ENCODE measurements around the gene ADM. TPM values are rescaled to one million over a fixed set of nuclear protein-coding genes. Genes with fewer than 3 reads are reported as not detected.

The ADM gene
- total RNA-seq, 1 donor from 2014 or later, result 19.5 TPM

DNA sequence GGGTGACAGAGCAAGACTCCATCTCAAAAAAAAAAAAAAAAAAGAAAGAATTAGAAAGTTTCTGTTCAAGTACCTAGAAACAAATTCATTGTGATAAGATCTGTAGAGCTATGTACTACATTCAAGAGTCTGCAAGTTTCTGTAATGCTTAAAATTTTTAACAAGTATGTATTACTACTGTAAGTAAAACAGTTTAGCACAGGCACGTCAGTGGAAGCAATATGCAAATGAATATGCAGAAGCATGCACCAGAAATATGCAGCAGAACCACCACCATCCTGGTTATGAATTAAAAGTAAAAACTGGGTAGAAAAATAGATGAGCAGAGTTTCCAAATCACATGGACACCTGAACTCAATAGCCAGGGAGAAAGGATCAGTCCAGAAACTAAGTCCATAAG lies 30.1 kb upstream of the ADM start:
- no peak for ATAC-seq
- Histone ChIP-seq H3K27me3 (ENCODE audit: low read depth) (no peaks in the 10 kb centered on the region), H3K27ac (no peak overlapping the region), H3K36me3 (no peaks in the 10 kb centered on the region), H3K4me3 (no peak overlapping the region), H3K9me3 (no peaks in the 10 kb centered on the region), H3K4me1 (no peaks in the 10 kb centered on the region)
- TF ChIP-seq, protein P1, sequence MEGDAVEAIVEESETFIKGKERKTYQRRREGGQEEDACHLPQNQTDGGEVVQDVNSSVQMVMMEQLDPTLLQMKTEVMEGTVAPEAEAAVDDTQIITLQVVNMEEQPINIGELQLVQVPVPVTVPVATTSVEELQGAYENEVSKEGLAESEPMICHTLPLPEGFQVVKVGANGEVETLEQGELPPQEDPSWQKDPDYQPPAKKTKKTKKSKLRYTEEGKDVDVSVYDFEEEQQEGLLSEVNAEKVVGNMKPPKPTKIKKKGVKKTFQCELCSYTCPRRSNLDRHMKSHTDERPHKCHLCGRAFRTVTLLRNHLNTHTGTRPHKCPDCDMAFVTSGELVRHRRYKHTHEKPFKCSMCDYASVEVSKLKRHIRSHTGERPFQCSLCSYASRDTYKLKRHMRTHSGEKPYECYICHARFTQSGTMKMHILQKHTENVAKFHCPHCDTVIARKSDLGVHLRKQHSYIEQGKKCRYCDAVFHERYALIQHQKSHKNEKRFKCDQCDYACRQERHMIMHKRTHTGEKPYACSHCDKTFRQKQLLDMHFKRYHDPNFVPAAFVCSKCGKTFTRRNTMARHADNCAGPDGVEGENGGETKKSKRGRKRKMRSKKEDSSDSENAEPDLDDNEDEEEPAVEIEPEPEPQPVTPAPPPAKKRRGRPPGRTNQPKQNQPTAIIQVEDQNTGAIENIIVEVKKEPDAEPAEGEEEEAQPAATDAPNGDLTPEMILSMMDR (IDR thresholded peaks at IDR 0.05), result no peak
- intact Hi-C loops (cut with DNase I), result no loop called here
- no peak for DNase-seq

DNA sequence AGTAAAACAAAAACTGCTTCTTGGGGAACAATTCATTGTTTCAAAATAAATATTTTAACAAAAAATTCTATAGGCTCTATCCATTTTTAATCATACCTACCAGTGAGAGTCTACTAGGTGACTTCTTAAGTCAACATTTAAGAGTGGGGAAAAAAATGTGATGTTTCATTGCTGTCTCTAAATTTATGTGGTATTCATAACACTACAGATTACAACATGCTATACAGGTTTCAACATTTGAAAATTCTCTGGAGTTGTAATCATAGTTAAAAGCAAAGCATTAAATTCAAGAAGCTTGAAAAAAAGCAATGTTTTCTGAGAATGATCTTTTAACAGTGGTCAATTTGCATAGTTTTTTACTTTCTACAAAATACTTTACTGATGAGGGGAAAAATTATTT lies 29.2 kb upstream of the ADM start:
- Histone ChIP-seq H3K36me3 (no peaks in the 10 kb centered on the region), H3K27me3 (ENCODE audit: low read depth) (no peaks in the 10 kb centered on the region), H3K4me3 (no peak overlapping the region), H3K4me1 (no peaks in the 10 kb centered on the region), H3K9me3 (no peaks in the 10 kb centered on the region), H3K27ac (no peak overlapping the region)
- TF ChIP-seq, protein P1 (IDR thresholded peaks at IDR 0.05), result no peak
- no peak for ATAC-seq
- intact Hi-C loops (cut with DNase I), result no loop called here
- DNase-seq, result no peak

DNA sequence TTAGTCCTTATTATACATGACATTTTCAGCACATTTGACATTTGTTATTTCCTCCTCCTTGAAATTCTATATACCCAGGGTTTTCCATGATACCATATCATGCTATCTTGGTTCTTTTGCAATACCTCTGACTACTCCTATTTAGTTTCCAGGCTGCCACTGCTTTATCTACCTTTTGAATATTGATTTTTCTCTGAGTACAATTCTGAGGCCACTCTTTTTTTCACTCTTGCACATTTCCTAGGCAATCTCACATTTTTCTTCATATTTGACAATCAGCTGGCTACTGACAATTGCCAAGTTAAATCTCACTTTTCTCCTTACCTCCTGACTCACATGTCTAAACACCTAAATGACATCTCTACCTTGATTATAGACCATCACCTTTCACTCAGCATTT lies 22.8 kb upstream of the ADM start:
- TF ChIP-seq, protein P1 (IDR thresholded peaks at IDR 0.05), result no peak
- H3K4me3 ChIP-seq, result no peak overlapping the region
- no peak for DNase-seq
- no peak for ATAC-seq
- no peaks in the 10 kb centered on the region for H3K27me3 ChIP-seq (ENCODE audit: low read depth)
- no peaks in the 10 kb centered on the region for H3K36me3 ChIP-seq
- no peak overlapping the region for H3K27ac ChIP-seq
- H3K9me3 ChIP-seq, result no peaks in the 10 kb centered on the region
- intact Hi-C loops (cut with DNase I), result no loop called here
- peaks cover 16% of the 10 kb centered on the region for H3K4me1 ChIP-seq

DNA sequence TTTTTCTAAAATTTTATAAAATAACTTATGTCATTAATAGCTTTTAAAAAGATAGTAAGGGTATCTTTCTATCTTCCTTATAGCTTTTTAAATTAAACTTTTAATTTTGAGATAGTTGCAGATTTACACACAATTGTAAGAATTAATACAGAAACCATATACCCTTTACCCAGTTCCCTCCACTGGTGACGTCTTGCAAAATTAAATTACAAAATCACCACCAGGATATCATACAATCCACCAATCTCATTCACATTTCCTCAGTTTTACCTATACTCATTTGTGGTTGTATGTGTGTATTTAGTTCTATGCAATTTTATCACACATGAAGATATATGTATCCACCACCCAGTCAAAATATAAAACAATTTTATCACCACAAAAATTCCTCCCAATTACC lies 20.9 kb upstream of the ADM start:
- ATAC-seq (no peak), DNase-seq (no peak)
- TF ChIP-seq, protein P1 (IDR thresholded peaks at IDR 0.05), result no peak
- intact Hi-C loops (cut with DNase I), result no loop called here
- H3K4me3 ChIP-seq, result no peak overlapping the region
- no peaks in the 10 kb centered on the region for H3K9me3 ChIP-seq
- H3K4me1 ChIP-seq, result peaks cover 16% of the 10 kb centered on the region
- H3K27me3 ChIP-seq (ENCODE audit: low read depth), result no peaks in the 10 kb centered on the region
- H3K27ac ChIP-seq, result no peak overlapping the region
- H3K36me3 ChIP-seq, result no peaks in the 10 kb centered on the region

DNA sequence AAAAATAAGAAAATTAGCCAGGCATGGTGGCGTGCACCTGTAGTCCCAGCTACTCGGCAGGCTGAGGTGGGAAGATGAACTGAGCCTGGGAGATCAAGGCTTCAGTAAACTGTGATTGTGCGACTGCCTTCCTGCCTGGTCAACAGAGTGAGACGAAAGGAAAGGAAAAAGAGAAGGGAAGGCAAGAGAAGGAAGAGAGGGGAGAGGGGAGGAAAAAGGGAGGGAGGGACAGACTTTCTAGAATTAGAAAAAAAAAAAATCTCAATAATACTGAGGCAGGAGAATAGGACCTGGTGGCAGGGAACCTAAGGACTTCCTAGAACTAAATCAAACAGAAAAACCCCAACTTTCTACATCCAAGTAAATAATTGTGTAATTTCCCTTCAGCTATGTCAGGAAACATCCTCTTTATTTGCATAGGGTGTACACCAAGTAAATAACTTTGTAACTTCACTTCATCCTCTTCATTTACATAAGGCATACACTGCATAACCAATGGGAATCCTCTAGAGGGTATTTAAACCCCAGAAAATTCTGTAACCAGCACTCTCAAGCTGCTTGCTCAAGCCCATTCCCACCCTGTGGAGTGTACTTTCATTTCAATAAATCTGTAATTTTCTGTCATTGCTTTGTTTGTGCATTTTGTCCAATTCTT lies 19.6 kb upstream of the ADM start:
- H3K27ac ChIP-seq, result no peak overlapping the region
- peaks cover 16% of the 10 kb centered on the region for H3K4me1 ChIP-seq
- no peak for DNase-seq
- intact Hi-C loops (cut with DNase I), result no loop called here
- no peaks in the 10 kb centered on the region for H3K36me3 ChIP-seq
- TF ChIP-seq, protein P1 (IDR thresholded peaks at IDR 0.05), result no peak
- no peaks in the 10 kb centered on the region for H3K9me3 ChIP-seq
- peak; percentile 60 to 70 for ATAC-seq
- H3K4me3 ChIP-seq, result no peak overlapping the region
- no peaks in the 10 kb centered on the region for H3K27me3 ChIP-seq (ENCODE audit: low read depth)
